Esophagus (tissue), 2 donors: ENCODE data around the gene PTPN20. TPM values are rescaled to one million over a fixed set of nuclear protein-coding genes. Genes with fewer than 3 reads are reported as not detected.

Experiments
- H3K27ac ChIP-seq, 2 donors: one replicate each; pipeline ENCODE4 v1.5.1; 2013; ENCODE audit warnings: low read depth in 2 of 2, mild to moderate bottlenecking in 2 of 2, inconsistent platforms in 1 of 2, low read length in 1 of 2, moderate library complexity in 1 of 2
- H3K27me3 ChIP-seq, 2 donors: one replicate each; pipeline ENCODE4 v1.6.1; 2013; ENCODE audit warnings: low read length in 2 of 2, control low read depth in 1 of 2, mild to moderate bottlenecking in 1 of 2; ENCODE audit not compliant: insufficient read depth in 2 of 2, control insufficient read depth in 1 of 2
- H3K36me3 ChIP-seq, 2 donors: one replicate each; pipeline ENCODE4 v1.6.1; 2013; ENCODE audit warnings: low read length in 1 of 2; ENCODE audit not compliant: control insufficient read depth in 2 of 2, insufficient read depth in 2 of 2
- H3K4me1 ChIP-seq, 2 donors: one replicate each; pipeline ENCODE4 v1.6.1; 2013; ENCODE audit warnings: low read length in 1 of 2; ENCODE audit not compliant: control insufficient read depth in 2 of 2, insufficient read depth in 2 of 2
- H3K4me3 ChIP-seq, 2 donors: one replicate each; pipeline ENCODE4 v1.5.1; 2013; ENCODE audit warnings: low read length in 2 of 2, mild to moderate bottlenecking in 2 of 2, low read depth in 1 of 2, moderate library complexity in 1 of 2
- H3K9me3 ChIP-seq, 2 donors: one replicate each; pipeline ENCODE4 v1.6.1; 2013; ENCODE audit warnings: mild to moderate bottlenecking in 2 of 2, low read depth in 1 of 2, low read length in 1 of 2, moderate library complexity in 1 of 2; ENCODE audit not compliant: control insufficient read depth in 2 of 2, insufficient read depth in 1 of 2
- WGBS, 2 donors: extraction: QIAGEN DNeasy Blood & Tissue Kit; methylation state at CpG; one replicate each; pipeline ENCODE4 v1.1.7; 2013; 5-methylcytosine and 5-hydroxymethylcytosine counted together
- polyA plus RNA-seq, 2 donors: library from polyadenylated mRNA; stranded (reverse); fragments of 200-250 nt; gene quantifications; one replicate each; pipeline ENCODE4 v1.2.3, GENCODE V29; 2013
- donor health status: healthy with polysubstance abuse.
- donor health status: Bipolar disorder and iron deficiency.

Gene PTPN20
- polyA plus RNA-seq, 2 donors = 2.2 to 2.3 TPM

DNA sequence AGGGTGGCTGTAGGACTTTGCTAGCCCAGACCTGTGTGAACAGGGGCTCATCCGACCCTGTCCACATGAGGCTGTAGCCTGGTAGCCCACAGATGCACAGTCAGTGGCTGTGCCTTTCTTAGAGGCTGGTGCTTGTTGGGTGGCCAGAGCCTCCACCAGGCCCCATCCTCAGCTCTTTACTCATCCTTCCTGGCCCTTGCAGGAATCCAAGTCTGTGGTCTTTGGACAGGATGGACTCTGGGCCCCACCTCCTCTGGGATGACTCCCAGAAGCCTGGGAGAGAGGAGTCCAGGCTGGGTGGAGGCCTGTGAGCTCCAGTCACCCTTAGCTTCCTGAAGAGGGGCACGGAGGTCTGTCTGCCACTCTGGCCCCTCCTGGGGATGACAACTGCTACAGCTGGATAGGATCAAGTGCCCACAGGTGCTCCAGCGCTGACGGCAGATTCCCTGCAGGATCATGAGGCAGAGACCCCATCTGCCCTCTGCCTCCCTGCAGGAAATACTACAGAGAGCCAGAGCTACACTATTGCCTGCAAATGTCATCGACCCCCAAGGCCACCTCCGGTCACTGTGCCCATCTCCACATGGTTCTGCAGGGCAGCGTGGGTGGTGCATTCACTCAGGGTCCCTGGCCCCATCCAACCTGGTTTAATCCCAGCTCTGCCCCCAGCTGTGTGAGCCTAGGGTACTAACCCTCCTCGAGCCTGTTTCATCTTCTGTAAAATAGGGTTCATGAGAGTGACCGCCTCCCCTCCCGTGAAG lies 114.5 kb downstream of the PTPN20 start:
- no peak overlapping the region for H3K27ac ChIP-seq
- H3K4me1 ChIP-seq = peaks cover 0 to 3% of the 10 kb centered on the region in 2 donors
- no peaks in the 10 kb centered on the region for H3K36me3 ChIP-seq
- no peaks in the 10 kb centered on the region for H3K27me3 ChIP-seq
- H3K9me3 ChIP-seq = no peaks in the 10 kb centered on the region
- H3K4me3 ChIP-seq = no peak overlapping the region
- WGBS, 2 donors = 79 to 83% methylated on average over 10 of the region's 10 CpGs

GRCh38 chr10:47026301-47027107 lies 115.3 kb downstream of the PTPN20 start:
- H3K9me3 ChIP-seq = no peaks in the 10 kb centered on the region
- no peak overlapping the region for H3K27ac ChIP-seq
- peaks cover 0 to 3% of the 10 kb centered on the region in 2 donors for H3K4me1 ChIP-seq
- no peaks in the 10 kb centered on the region for H3K36me3 ChIP-seq
- no peaks in the 10 kb centered on the region for H3K27me3 ChIP-seq
- H3K4me3 ChIP-seq = no peak overlapping the region
- WGBS, 2 donors = 91 to 97% methylated on average over 11 of the region's 11 CpGs

GRCh38 chr10:47027108-47027783 lies 116.0 kb downstream of the PTPN20 start:
- Histone ChIP-seq H3K9me3 (no peaks in the 10 kb centered on the region), H3K36me3 (no peaks in the 10 kb centered on the region), H3K4me1 (peaks cover 0 to 3% of the 10 kb centered on the region in 2 donors), H3K27me3 (no peaks in the 10 kb centered on the region), H3K4me3 (no peak overlapping the region), H3K27ac (no peak overlapping the region)
- WGBS, 2 donors = 53 to 61% methylated on average over 9 of the region's 9 CpGs

GRCh38 chr10:47027784-47028260 lies 116.6 kb downstream of the PTPN20 start:
- H3K27me3 ChIP-seq = no peaks in the 10 kb centered on the region
- H3K4me3 ChIP-seq = no peak overlapping the region
- WGBS, 2 donors = 83 to 85% methylated on average over 8 of the region's 8 CpGs
- H3K27ac ChIP-seq = no peak overlapping the region
- H3K4me1 ChIP-seq = peaks cover 0 to 3% of the 10 kb centered on the region in 2 donors
- no peaks in the 10 kb centered on the region for H3K36me3 ChIP-seq
- H3K9me3 ChIP-seq = no peaks in the 10 kb centered on the region

GRCh38 chr10:47028466-47028865 lies 117.2 kb downstream of the PTPN20 start:
- no peaks in the 10 kb centered on the region for H3K9me3 ChIP-seq
- H3K27me3 ChIP-seq = no peaks in the 10 kb centered on the region
- no peak overlapping the region for H3K4me3 ChIP-seq
- no peak overlapping the region for H3K27ac ChIP-seq
- H3K4me1 ChIP-seq = peaks cover 0 to 3% of the 10 kb centered on the region in 2 donors
- no peaks in the 10 kb centered on the region for H3K36me3 ChIP-seq
- 92% methylated on average over 8 of the region's 8 CpGs for WGBS, 2 donors

DNA sequence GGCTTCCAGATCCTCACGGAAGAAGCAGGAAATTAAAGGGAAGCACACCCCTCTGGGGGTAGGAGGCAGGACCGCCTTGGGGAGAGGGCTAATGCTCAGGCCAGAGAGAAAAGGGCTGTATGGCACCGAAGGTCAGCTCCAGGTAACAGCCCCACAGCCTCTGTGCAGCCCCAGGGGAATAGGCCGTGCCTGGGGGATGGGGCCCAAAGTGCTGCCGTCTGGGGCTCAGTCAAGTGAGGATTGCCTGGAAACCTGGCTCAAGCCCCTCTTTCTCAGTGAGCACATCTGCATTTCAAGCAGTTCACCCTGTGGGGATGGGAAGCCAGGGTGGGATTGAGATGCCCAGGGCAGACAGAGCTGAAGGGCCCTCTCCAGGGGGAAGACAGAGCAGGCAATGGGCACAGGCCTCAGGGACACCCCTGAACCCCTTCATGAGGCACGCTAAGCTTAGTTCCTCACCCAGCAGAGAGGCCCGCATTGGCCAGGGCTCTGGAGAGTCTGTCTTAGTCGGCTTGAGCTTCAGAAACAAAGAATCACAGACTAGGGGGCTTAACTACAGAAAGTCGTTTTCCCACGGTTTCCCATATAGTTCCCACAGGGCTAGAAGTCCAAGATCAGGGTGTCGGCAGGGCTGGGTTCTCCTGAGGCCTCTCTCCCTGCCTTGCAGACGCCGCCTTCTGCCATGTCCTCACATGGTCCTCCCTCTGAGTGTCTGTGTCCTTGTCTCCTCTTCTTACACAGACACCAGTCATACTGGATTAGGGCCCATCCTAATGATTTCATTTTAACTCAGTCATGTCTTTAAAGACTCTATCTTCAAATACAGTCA lies 118.2 kb downstream of the PTPN20 start:
- whole genome bisulfite sequencing, 2 donors = 87 to 88% methylated on average over 13 of the region's 13 CpGs
- H3K27ac ChIP-seq = no peak overlapping the region
- H3K36me3 ChIP-seq = no peaks in the 10 kb centered on the region
- H3K27me3 ChIP-seq = no peaks in the 10 kb centered on the region
- no peak overlapping the region for H3K4me3 ChIP-seq
- peaks cover 0 to 3% of the 10 kb centered on the region in 2 donors for H3K4me1 ChIP-seq
- H3K9me3 ChIP-seq = no peaks in the 10 kb centered on the region

DNA sequence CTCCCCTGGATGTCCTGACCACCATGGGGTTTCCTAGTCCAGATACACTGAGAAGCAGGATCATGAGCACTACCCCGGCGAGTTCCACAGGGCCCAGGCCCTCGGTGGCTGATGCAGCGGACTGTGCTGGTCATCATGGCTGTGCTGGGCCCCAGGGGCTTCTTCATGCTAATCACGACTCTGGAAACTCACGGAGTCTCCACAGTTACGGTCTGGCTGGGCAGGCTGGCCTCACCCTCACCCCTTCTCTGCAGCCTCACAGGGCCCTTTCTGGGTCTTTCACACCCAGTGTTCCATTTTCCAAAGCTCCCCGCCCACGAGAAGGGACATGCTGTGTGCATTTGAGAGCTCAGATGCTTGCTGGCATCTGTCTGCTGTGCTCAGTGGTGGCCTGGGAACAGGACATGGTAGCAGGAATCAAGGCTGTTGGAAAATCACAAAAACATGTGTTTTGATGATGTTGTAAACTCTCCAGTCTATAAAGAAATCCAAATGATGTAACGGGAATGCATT lies 119.0 kb downstream of the PTPN20 start:
- Histone ChIP-seq H3K27me3 (no peaks in the 10 kb centered on the region), H3K9me3 (no peaks in the 10 kb centered on the region), H3K36me3 (no peaks in the 10 kb centered on the region), H3K4me3 (no peak overlapping the region), H3K4me1 (peaks cover 0 to 3% of the 10 kb centered on the region in 2 donors), H3K27ac (no peak overlapping the region)
- WGBS, 2 donors = 86 to 90% methylated on average over 10 of the region's 10 CpGs

DNA sequence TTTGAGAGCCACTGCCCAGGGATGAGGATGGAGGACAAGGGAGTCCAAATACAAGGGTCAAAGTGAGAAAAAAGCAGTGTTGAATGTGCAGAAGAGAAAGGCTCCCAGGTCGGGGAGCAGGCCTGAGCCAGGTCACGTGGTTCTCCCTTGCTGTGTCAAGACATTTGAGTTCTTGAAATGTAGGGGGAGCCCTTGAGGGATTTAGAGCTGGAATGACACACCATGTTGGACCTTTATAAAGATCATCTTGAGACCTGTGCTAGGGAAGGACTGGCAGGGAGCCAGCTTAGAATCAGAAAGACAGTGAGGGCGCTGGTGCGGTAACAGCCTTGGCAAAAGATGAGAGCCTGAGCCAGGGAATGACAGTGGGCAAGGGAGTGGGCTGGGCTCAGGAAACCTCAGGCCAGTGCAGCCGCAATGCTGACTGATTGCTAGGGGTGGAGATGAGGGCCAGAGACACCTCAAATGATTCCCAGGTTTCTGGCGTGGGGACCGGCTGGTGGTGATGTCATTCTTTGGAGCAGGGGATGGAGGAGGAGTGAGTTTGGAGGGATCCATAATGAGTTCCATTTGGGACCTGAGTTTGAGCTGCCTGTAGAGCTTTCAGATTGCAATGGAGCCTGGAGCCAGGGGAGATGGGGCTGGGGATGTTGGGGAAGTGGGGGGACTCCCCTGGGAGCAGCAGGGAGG lies 120.1 kb downstream of the PTPN20 start:
- H3K36me3 ChIP-seq = no peaks in the 10 kb centered on the region
- H3K27me3 ChIP-seq = no peaks in the 10 kb centered on the region
- no peaks in the 10 kb centered on the region for H3K9me3 ChIP-seq
- WGBS, 2 donors = 73 to 87% methylated on average over 7 of the region's 7 CpGs
- no peak overlapping the region for H3K27ac ChIP-seq
- no peak overlapping the region for H3K4me3 ChIP-seq
- peaks cover 0 to 3% of the 10 kb centered on the region in 2 donors for H3K4me1 ChIP-seq
